Measurements from ENCODE around the gene PRLHR. TPM values are rescaled to one million over a fixed set of nuclear protein-coding genes. Genes with fewer than 3 reads are reported as not detected.

Gene PRLHR
- total RNA-seq, 1 experiment from 2014 or later = not detected

DNA sequence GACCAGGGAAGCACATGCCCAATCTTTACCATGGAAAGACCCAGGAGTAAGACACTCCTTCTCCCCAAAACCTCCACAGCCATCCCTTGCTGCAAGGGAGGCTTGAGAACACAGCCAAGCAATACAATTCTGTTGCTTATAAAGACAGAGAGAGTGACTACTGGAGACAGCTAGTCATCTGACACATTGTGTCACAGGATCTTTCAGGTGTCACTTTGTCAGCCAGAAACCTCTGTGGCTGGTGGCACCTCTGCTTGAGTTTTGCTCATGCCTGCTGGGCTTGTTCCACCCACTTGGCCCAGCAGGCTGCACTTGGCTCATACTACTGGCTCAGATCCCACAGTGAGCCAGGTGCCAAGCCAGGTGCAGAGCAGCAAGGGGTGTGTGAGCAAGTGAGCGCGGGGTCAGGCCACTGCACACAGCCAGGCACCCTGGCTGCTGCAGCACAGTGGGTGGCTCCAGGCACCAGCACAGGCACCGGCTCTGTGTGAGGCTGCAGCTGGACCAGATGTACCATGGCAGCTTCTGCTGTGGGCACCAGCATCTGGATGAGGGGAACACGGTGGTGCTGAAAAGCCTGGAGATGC is 12.4 kb upstream of the PRLHR start:
- Histone ChIP-seq H3K9me3 (ENCODE audit: low read depth, low read length, poor library complexity, severe bottlenecking) (no peaks in the 10 kb centered on the region), H3K27me3 (replicated peaks; ENCODE audit: insufficient read depth, low read depth, low read length, poor library complexity) (peaks cover 74% of the 10 kb centered on the region), H3K4me3 (ENCODE audit: low read depth, low read length, poor library complexity, severe bottlenecking) (no peak overlapping the region), H3K4me1 (ENCODE audit: insufficient read depth, low read length, poor library complexity, severe bottlenecking) (no peaks in the 10 kb centered on the region), H3K27ac (ENCODE audit: low read depth, low read length, poor library complexity, severe bottlenecking) (no peak overlapping the region), H3K36me3 (ENCODE audit: insufficient read depth, low read length, poor library complexity, severe bottlenecking) (no peaks in the 10 kb centered on the region)
- DNase-seq (ENCODE audit: low spot score) = no peak
- TF ChIP-seq EZH2 (IDR thresholded peaks at IDR 0.05; ENCODE audit: borderline replicate concordance, low read depth, low read length, poor library complexity, severe bottlenecking) = no peak
- TF ChIP-seq, protein P1, sequence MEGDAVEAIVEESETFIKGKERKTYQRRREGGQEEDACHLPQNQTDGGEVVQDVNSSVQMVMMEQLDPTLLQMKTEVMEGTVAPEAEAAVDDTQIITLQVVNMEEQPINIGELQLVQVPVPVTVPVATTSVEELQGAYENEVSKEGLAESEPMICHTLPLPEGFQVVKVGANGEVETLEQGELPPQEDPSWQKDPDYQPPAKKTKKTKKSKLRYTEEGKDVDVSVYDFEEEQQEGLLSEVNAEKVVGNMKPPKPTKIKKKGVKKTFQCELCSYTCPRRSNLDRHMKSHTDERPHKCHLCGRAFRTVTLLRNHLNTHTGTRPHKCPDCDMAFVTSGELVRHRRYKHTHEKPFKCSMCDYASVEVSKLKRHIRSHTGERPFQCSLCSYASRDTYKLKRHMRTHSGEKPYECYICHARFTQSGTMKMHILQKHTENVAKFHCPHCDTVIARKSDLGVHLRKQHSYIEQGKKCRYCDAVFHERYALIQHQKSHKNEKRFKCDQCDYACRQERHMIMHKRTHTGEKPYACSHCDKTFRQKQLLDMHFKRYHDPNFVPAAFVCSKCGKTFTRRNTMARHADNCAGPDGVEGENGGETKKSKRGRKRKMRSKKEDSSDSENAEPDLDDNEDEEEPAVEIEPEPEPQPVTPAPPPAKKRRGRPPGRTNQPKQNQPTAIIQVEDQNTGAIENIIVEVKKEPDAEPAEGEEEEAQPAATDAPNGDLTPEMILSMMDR (conservative IDR thresholded peaks at IDR 0.05; ENCODE audit: low read depth, low read length) = no peak
- BruUV-seq (replicated peaks) = no TSS peak
- POLR2A ChIA-PET (ENCODE audit: low non-redundant PET) = no interaction called here
- CTCF ChIA-PET = no interaction called here
- intact Hi-C loops (cut with micrococcal nuclease; ENCODE audit: unreplicated experiment) = no loop called here

GRCh38 chr10:118605694-118606093 is 10.2 kb upstream of the PRLHR start:
- BruUV-seq (replicated peaks) = no TSS peak
- CTCF ChIA-PET = no interaction called here
- POLR2A ChIA-PET (ENCODE audit: low non-redundant PET) = no interaction called here

DNA sequence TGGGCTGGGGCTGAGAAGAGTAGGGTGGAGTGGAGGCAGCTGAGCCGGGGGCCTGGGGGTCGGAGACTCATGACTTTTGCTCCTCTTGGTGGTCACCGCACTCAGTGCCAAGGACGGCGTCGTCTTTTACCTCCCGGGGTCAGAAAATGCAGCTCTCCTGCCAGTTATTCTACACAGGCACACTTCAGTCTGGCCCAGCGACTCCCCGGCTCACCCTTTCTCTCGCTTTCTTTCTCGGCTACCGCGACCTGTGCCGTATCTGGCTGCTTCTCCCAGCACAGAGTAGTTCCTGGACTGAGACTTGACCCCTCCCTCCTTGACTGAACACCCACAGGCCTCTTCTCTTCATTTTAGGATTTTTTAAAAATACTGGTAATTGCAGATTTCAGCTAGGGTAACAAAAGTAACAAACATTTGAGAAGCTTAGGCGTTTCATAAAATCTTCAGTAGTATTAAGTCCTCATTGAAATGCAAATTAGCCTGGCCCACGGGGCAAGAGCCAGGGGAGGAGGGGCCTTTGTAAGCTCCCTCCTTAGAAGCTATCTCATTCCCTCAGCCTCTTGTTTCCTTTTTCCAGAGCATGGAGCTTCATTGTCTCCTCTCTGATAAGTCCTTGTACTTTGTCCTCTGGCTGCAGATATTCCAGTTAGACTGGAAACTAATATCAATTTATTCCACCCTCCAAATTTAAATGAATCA is 1.1 kb upstream of the PRLHR start:
- no peaks in the 10 kb centered on the region for H3K36me3 ChIP-seq (ENCODE audit: insufficient read depth, low read length, poor library complexity, severe bottlenecking)
- no peaks in the 10 kb centered on the region for H3K9me3 ChIP-seq (ENCODE audit: low read depth, low read length, poor library complexity, severe bottlenecking)
- ChIA-PET CTCF (no interaction called here), POLR2A (ENCODE audit: low non-redundant PET) (no interaction called here)
- TF ChIP-seq, protein P1 (conservative IDR thresholded peaks at IDR 0.05; ENCODE audit: low read depth, low read length) = no peak
- no peak for TF ChIP-seq EZH2 (IDR thresholded peaks at IDR 0.05; ENCODE audit: borderline replicate concordance, low read depth, low read length, poor library complexity, severe bottlenecking)
- intact Hi-C loops (cut with micrococcal nuclease; ENCODE audit: unreplicated experiment) = no loop called here
- H3K4me1 ChIP-seq (ENCODE audit: insufficient read depth, low read length, poor library complexity, severe bottlenecking) = no peaks in the 10 kb centered on the region
- BruUV-seq (replicated peaks) = no TSS peak
- H3K4me3 ChIP-seq (ENCODE audit: low read depth, low read length, poor library complexity, severe bottlenecking) = no peak overlapping the region
- no peak overlapping the region for H3K27ac ChIP-seq (ENCODE audit: low read depth, low read length, poor library complexity, severe bottlenecking)
- DNase-seq (ENCODE audit: low spot score) = peak; percentile 39
- peaks cover 83% of the 10 kb centered on the region for H3K27me3 ChIP-seq (replicated peaks; ENCODE audit: insufficient read depth, low read depth, low read length, poor library complexity)

More at GRCh38 chr10:118605694-118606093, 10.2 kb upstream of the PRLHR start:
- DNase-seq (ENCODE audit: low spot score) = no peak
- Histone ChIP-seq H3K4me1 (ENCODE audit: insufficient read depth, low read length, poor library complexity, severe bottlenecking) (no peaks in the 10 kb centered on the region), H3K27me3 (replicated peaks; ENCODE audit: insufficient read depth, low read depth, low read length, poor library complexity) (peaks cover 70% of the 10 kb centered on the region), H3K36me3 (ENCODE audit: insufficient read depth, low read length, poor library complexity, severe bottlenecking) (no peaks in the 10 kb centered on the region), H3K9me3 (ENCODE audit: low read depth, low read length, poor library complexity, severe bottlenecking) (no peaks in the 10 kb centered on the region), H3K27ac (ENCODE audit: low read depth, low read length, poor library complexity, severe bottlenecking) (no peak overlapping the region), H3K4me3 (ENCODE audit: low read depth, low read length, poor library complexity, severe bottlenecking) (no peak overlapping the region)
- no peak for TF ChIP-seq EZH2 (IDR thresholded peaks at IDR 0.05; ENCODE audit: borderline replicate concordance, low read depth, low read length, poor library complexity, severe bottlenecking)
- TF ChIP-seq, protein P1 (conservative IDR thresholded peaks at IDR 0.05; ENCODE audit: low read depth, low read length) = no peak
- intact Hi-C loops (cut with micrococcal nuclease; ENCODE audit: unreplicated experiment) = no loop called here

Data from A673 (cell line).